ENCODE measurements around the gene BORCS5. TPM values are rescaled to one million over a fixed set of nuclear protein-coding genes. Genes with fewer than 3 reads are reported as not detected.
A peak's percentile ranks its signal among the peaks of the same experiment; 100 is the strongest.

Gene BORCS5
- total and polyA plus RNA-seq, 12 donors = 3.6 to 30.1 (median 10.6) TPM

GRCh38 chr12:12334367-12335040 is 22.4 kb upstream of the BORCS5 start:
- intact Hi-C loops (cut with DNase I) = loop anchor here (5.0 to 10.0 kb wide), 2 partner anchors 252 to 260 kb away; partner anchors contain the start of gene BCL2L14 (in 1 of the 2)
- Histone ChIP-seq H3K4me3 (no peak overlapping the region), H3K4me1 (replicated peaks in 1 of 2) (peaks cover 0 to 12% of the 10 kb centered on the region in 2 donors), H3K27ac (no peak overlapping the region), H3K27me3 (no peaks in the 10 kb centered on the region), H3K9me3 (replicated peaks in 1 of 3) (no peaks in the 10 kb centered on the region), H3K36me3 (replicated peaks in 1 of 2) (no peaks in the 10 kb centered on the region)
- WGBS, 4 donors = 31 to 37% (median 33%) methylated on average over 10 of the region's 10 CpGs
- DNase-seq = peak; percentile 34 to 70 (median 45)
- TF ChIP-seq CTCF (IDR thresholded peaks at IDR 0.05) (peak; percentile 60 to 89 (median 74)), POLR2A (IDR thresholded peaks at IDR 0.05) (no peak)

GRCh38 chr12:12336049-12336411 is 20.8 kb upstream of the BORCS5 start:
- intact Hi-C loops (cut with DNase I) = loop anchor here in 1 of 2 donors (10.0 kb wide), 1 partner anchor 261 kb away; the partner anchor contains the start of gene BCL2L14

DNA sequence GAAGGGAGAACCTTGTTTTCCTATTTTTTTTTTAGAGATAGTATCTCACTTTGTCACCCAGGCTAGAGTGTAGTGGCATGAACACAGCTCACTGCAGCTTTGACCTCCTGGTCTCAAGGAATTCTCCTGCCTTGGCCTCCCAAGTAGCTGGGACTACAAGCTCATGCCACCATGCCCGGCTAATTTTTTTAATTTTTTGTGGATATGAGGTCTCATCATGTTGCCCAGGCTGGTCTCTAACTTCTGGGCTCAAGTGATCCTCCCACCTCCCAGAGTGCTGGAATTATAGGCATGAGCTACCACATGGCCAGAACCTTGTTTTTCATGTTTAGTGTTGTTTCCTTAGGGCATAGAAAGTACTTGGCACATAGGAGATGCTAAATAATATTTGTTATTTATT is 20.4 kb upstream of the BORCS5 start:
- no peak overlapping the region for H3K27ac ChIP-seq
- 89 to 96% (median 91%) methylated on average over 1 of the region's 1 CpG for WGBS, 4 donors
- TF ChIP-seq POLR2A (IDR thresholded peaks at IDR 0.05) = no peak
- TF ChIP-seq CTCF (IDR thresholded peaks at IDR 0.05) = no peak
- peaks cover 0 to 12% of the 10 kb centered on the region in 2 donors for H3K4me1 ChIP-seq (replicated peaks in 1 of 2)
- intact Hi-C loops (cut with DNase I) = loop anchor here in 1 of 2 donors (10.0 kb wide), 1 partner anchor 262 kb away; the partner anchor contains the start of gene BCL2L14
- no peak overlapping the region for H3K4me3 ChIP-seq
- H3K27me3 ChIP-seq = no peaks in the 10 kb centered on the region
- H3K9me3 ChIP-seq (replicated peaks in 1 of 3) = no peaks in the 10 kb centered on the region
- no peaks in the 10 kb centered on the region for H3K36me3 ChIP-seq (replicated peaks in 1 of 2)
- no peak for DNase-seq

More at GRCh38 chr12:12336049-12336411, 20.8 kb upstream of the BORCS5 start:
- H3K4me3 ChIP-seq = no peak overlapping the region
- no peak overlapping the region for H3K27ac ChIP-seq
- TF ChIP-seq POLR2A (IDR thresholded peaks at IDR 0.05) = no peak
- TF ChIP-seq CTCF (IDR thresholded peaks at IDR 0.05) = no peak
- no peaks in the 10 kb centered on the region for H3K9me3 ChIP-seq (replicated peaks in 1 of 3)
- no peaks in the 10 kb centered on the region for H3K36me3 ChIP-seq (replicated peaks in 1 of 2)
- H3K4me1 ChIP-seq (replicated peaks in 1 of 2) = peaks cover 0 to 12% of the 10 kb centered on the region in 2 donors
- H3K27me3 ChIP-seq = no peaks in the 10 kb centered on the region
- no peak for DNase-seq
- WGBS, 4 donors = 82 to 92% (median 83%) methylated on average over 5 of the region's 5 CpGs

GRCh38 chr12:12338527-12339168 is 18.2 kb upstream of the BORCS5 start:
- H3K4me3 ChIP-seq = no peak overlapping the region
- no peaks in the 10 kb centered on the region for H3K9me3 ChIP-seq (replicated peaks in 1 of 3)
- H3K27me3 ChIP-seq = no peaks in the 10 kb centered on the region
- intact Hi-C loops (cut with DNase I) = loop anchor here in 1 of 2 donors (10.0 kb wide), 1 partner anchor 264 kb away; the partner anchor contains the start of gene BCL2L14
- WGBS, 4 donors = 77 to 82% (median 78%) methylated on average over 8 of the region's 8 CpGs
- no peak for DNase-seq
- no peak overlapping the region for H3K27ac ChIP-seq
- no peaks in the 10 kb centered on the region for H3K36me3 ChIP-seq (replicated peaks in 1 of 2)
- TF ChIP-seq CTCF (IDR thresholded peaks at IDR 0.05) (no peak), POLR2A (IDR thresholded peaks at IDR 0.05) (no peak)
- peaks cover 0 to 6% of the 10 kb centered on the region in 2 donors for H3K4me1 ChIP-seq (replicated peaks in 1 of 2)
